H9 (cell line): ENCODE results near the gene UNC80. TPM values are rescaled to one million over a fixed set of nuclear protein-coding genes. Genes with fewer than 3 reads are reported as not detected.

Experiments
- DNase-seq: peaks from one replicate; pipeline ENCODE4 v3.0.0-alpha.2; 2017
- H2AFZ ChIP-seq: one replicate; pipeline ENCODE4 v1.6.1; 2013; ENCODE audit warnings: mild to moderate bottlenecking, low read length, control low read depth, moderate library complexity
- H2AK5ac ChIP-seq: 2 replicates; pipeline ENCODE4 v1.6.1; 2013; ENCODE audit warnings: low read length, control low read depth, mixed read lengths; ENCODE audit not compliant: insufficient read length
- H2BK120ac ChIP-seq: one replicate; pipeline ENCODE4 v1.6.1; 2013; ENCODE audit warnings: low read depth, mild to moderate bottlenecking, low read length, control low read depth, inconsistent platforms; ENCODE audit not compliant: poor library complexity, severe bottlenecking
- H2BK12ac ChIP-seq: 2 replicates; pipeline ENCODE4 v1.6.1; 2013; ENCODE audit warnings: low read length, control low read depth, mixed read lengths, low read depth; ENCODE audit not compliant: insufficient read length
- H2BK15ac ChIP-seq: 2 replicates; pipeline ENCODE4 v1.6.1; 2013; ENCODE audit warnings: low read depth, low read length, control low read depth
- H2BK20ac ChIP-seq: one replicate; pipeline ENCODE4 v1.6.1; 2013; ENCODE audit warnings: low read depth, mild to moderate bottlenecking, low read length, control low read depth, inconsistent platforms; ENCODE audit not compliant: poor library complexity, severe bottlenecking
- H2BK5ac ChIP-seq: 2 replicates; pipeline ENCODE4 v1.6.1; 2013; ENCODE audit warnings: low read length, control low read depth, mixed read lengths; ENCODE audit not compliant: insufficient read length
- H3K14ac ChIP-seq: 2 replicates; pipeline ENCODE4 v1.6.1; 2013; ENCODE audit warnings: low read length, control low read depth; ENCODE audit not compliant: insufficient read depth
- H3K18ac ChIP-seq: 2 replicates; pipeline ENCODE4 v1.6.1; 2013; ENCODE audit warnings: low read depth, mild to moderate bottlenecking, mixed read lengths, low read length, control low read depth; ENCODE audit not compliant: insufficient read length
- H3K23ac ChIP-seq: 2 replicates; pipeline ENCODE4 v1.6.1; 2013; ENCODE audit warnings: low read length, control low read depth, mixed read lengths, low read depth; ENCODE audit not compliant: insufficient read length
- H3K23me2 ChIP-seq: 2 replicates; pipeline ENCODE4 v1.6.1; 2013; ENCODE audit warnings: low read depth, mild to moderate bottlenecking, mixed read lengths, low read length, control low read depth; ENCODE audit not compliant: insufficient read length, poor library complexity, severe bottlenecking
- H3K27ac ChIP-seq: 2 replicates; pipeline ENCODE4 v1.5.1; 2013; ENCODE audit warnings: low read length, control low read depth, mixed read lengths, low read depth; ENCODE audit not compliant: insufficient read length
- H3K27me3 ChIP-seq: 2 replicates; pipeline ENCODE4 v1.6.1; 2013; ENCODE audit warnings: low read length, control low read depth, inconsistent platforms; ENCODE audit not compliant: insufficient read depth
- H3K4ac ChIP-seq: 2 replicates; pipeline ENCODE4 v1.6.1; 2013; ENCODE audit warnings: low read depth, mild to moderate bottlenecking, control low read depth, inconsistent platforms, low read length, moderate library complexity
- H3K4me1 ChIP-seq: 2 replicates; pipeline ENCODE4 v1.6.1; 2013; ENCODE audit warnings: low read length, control low read depth, inconsistent platforms; ENCODE audit not compliant: insufficient read depth
- H3K4me2 ChIP-seq: 2 replicates; pipeline ENCODE4 v1.6.1; 2013; ENCODE audit warnings: low read length, control low read depth, mixed read lengths; ENCODE audit not compliant: insufficient read length, insufficient read depth
- H3K56ac ChIP-seq: 2 replicates; pipeline ENCODE4 v1.6.1; 2013; ENCODE audit warnings: low read depth, mild to moderate bottlenecking, mixed read lengths, low read length, control low read depth; ENCODE audit not compliant: insufficient read length
- H3K79me1 ChIP-seq: 2 replicates; pipeline ENCODE4 v1.6.1; 2013; ENCODE audit warnings: low read depth, mild to moderate bottlenecking, moderate library complexity, low read length, control low read depth, inconsistent platforms; ENCODE audit not compliant: insufficient read depth, poor library complexity, severe bottlenecking
- H3K79me2 ChIP-seq: 2 replicates; pipeline ENCODE4 v1.6.1; 2013; ENCODE audit warnings: low read length, control low read depth, inconsistent platforms; ENCODE audit not compliant: insufficient read depth
- H3K9ac ChIP-seq: 2 replicates; pipeline ENCODE4 v1.6.1; 2013; ENCODE audit warnings: low read length, control low read depth, mixed read lengths; ENCODE audit not compliant: insufficient read length; ENCODE audit errors: extremely low read depth
- H3K9me3 ChIP-seq: one replicate; pipeline ENCODE4 v1.6.1; 2013; ENCODE audit warnings: low read depth, low read length, inconsistent platforms; ENCODE audit not compliant: control insufficient read depth
- H3T11ph ChIP-seq: one replicate; pipeline ENCODE4 v1.6.1; 2013; ENCODE audit warnings: mild to moderate bottlenecking, low read length, control low read depth, inconsistent platforms
- H4K20me1 ChIP-seq: one replicate; pipeline ENCODE4 v1.6.1; 2013; ENCODE audit not compliant: control insufficient read depth, insufficient read length, insufficient read depth
- H4K5ac ChIP-seq: 2 replicates; pipeline ENCODE4 v1.6.1; 2013; ENCODE audit warnings: low read depth, mild to moderate bottlenecking, mixed read lengths, low read length, control low read depth; ENCODE audit not compliant: insufficient read length
- H4K8ac ChIP-seq: replicated peaks from 2 replicates; pipeline ENCODE4 v1.6.1; 2013; ENCODE audit warnings: low read length, control low read depth, mixed read lengths, low read depth; ENCODE audit not compliant: insufficient read length
- H4K91ac ChIP-seq: 2 replicates; pipeline ENCODE4 v1.6.1; 2013; ENCODE audit warnings: low read depth, mild to moderate bottlenecking, moderate library complexity, mixed read lengths, low read length, control low read depth; ENCODE audit not compliant: insufficient read length
- H3K27ac Mint-ChIP-seq, 3 experiments: 2 replicates in 2 of 3; 3 replicates in 1 of 3; pipeline ENCODE4 v1.8.0; 2020 to 2021; ENCODE audit warnings: mixed read lengths in 3 of 3, mild to moderate bottlenecking in 1 of 3, moderate library complexity in 1 of 3
- H3K27me3 Mint-ChIP-seq: 2 replicates; pipeline ENCODE4 v1.8.0; 2021; ENCODE audit warnings: low read depth, mild to moderate bottlenecking, moderate library complexity, mixed read lengths
- H3K36me3 Mint-ChIP-seq, 3 experiments: 2 replicates in 2 of 3; 3 replicates in 1 of 3; pipeline ENCODE4 v1.8.0; 2020 to 2021; ENCODE audit warnings: low read depth in 3 of 3, mixed read lengths in 3 of 3; ENCODE audit not compliant: insufficient read depth in 1 of 3
- H3K4me1 Mint-ChIP-seq, 2 experiments: 2 replicates each; pipeline ENCODE4 v1.8.0; 2020; ENCODE audit warnings: mixed read lengths in 2 of 2
- H3K4me3 Mint-ChIP-seq, 2 experiments: 2 replicates in 1 of 2; 3 replicates in 1 of 2; pipeline ENCODE4 v1.8.0; 2020 to 2021; ENCODE audit warnings: mild to moderate bottlenecking in 2 of 2, mixed read lengths in 2 of 2, moderate library complexity in 1 of 2
- H3K9me3 Mint-ChIP-seq, 2 experiments: 2 replicates in 1 of 2; 3 replicates in 1 of 2; pipeline ENCODE4 v1.8.0; 2020; ENCODE audit warnings: mild to moderate bottlenecking in 2 of 2, mixed read lengths in 2 of 2, moderate library complexity in 1 of 2
- CTCF ChIP-seq: fragments of 200-600 bp; sonication (generic); conservative IDR thresholded peaks from 3 replicates; pipeline ENCODE4 v1.8.0; 2021; ENCODE audit warnings: antibody characterized with exemption, mild to moderate bottlenecking
- WGBS: extraction: QIAGEN DNeasy Blood & Tissue Kit; methylation state at CpG from one replicate; pipeline ENCODE4 v1.1.7; 2013; ENCODE audit warnings: missing lambda C conversion rate, low lambda C conversion rate, mixed read lengths; ENCODE audit not compliant: insufficient read length; ENCODE audit errors: extremely low coverage; 5-methylcytosine and 5-hydroxymethylcytosine counted together
- total RNA-seq: library from RNA; stranded (reverse); gene quantifications from 2 replicates; pipeline ENCODE4 v1.2.1, GENCODE V29; 2021

UNC80 gene
- total RNA-seq, 1 experiment from 2014 or later: 0.52 TPM

GRCh38 chr2:209767316-209767715 is 4.3 kb upstream of the UNC80 start:
- Histone ChIP-seq H3K4me2 (no peak overlapping the region), H3K23ac (no peak overlapping the region), H4K8ac (no peak overlapping the region), H3K27me3 (peaks cover 25% of the 10 kb centered on the region; the same call in 1 of the 2 replicates), H2BK5ac (no peak overlapping the region), H2BK120ac (no peak overlapping the region), H4K20me1 (no peaks in the 10 kb centered on the region), H4K91ac (no peak overlapping the region), H2AFZ (no peak overlapping the region), H2BK15ac (no peak overlapping the region), H3K79me2 (no peaks in the 10 kb centered on the region), H2AK5ac (no peak overlapping the region), H3K9me3 (no peaks in the 10 kb centered on the region), H3K4me1 (no peaks in the 10 kb centered on the region), H2BK12ac (no peak overlapping the region), H3K23me2 (peaks cover 3% of the 10 kb centered on the region), H3K18ac (no peak overlapping the region), H3K79me1 (no peaks in the 10 kb centered on the region), H3K4ac (no peak overlapping the region), H4K5ac (no peak overlapping the region), H3K9ac (no peak overlapping the region), H3K27ac (no peak overlapping the region), H3T11ph (no peak overlapping the region), H3K14ac (no peak overlapping the region), H2BK20ac (no peak overlapping the region), H3K56ac (no peak overlapping the region)
- Mint-ChIP-seq H3K27ac (no peak overlapping the region), H3K9me3 (no peaks in the 10 kb centered on the region; a peak in 2 of 5 replicates), H3K27me3 (peaks cover 90% of the 10 kb centered on the region), H3K36me3 (no peaks in the 10 kb centered on the region), H3K4me3 (no peak overlapping the region), H3K4me1 (peaks cover 4 to 5% of the 10 kb centered on the region in 2 experiments)
- no peak for DNase-seq
- no CpG with 5 or more reads among the region's 2 CpGs for WGBS
- no peak for TF ChIP-seq CTCF
